ENCODE results near the gene TMCO4.
A peak's percentile ranks its signal among the peaks of the same experiment; 100 is the strongest.

The TMCO4 gene

DNA sequence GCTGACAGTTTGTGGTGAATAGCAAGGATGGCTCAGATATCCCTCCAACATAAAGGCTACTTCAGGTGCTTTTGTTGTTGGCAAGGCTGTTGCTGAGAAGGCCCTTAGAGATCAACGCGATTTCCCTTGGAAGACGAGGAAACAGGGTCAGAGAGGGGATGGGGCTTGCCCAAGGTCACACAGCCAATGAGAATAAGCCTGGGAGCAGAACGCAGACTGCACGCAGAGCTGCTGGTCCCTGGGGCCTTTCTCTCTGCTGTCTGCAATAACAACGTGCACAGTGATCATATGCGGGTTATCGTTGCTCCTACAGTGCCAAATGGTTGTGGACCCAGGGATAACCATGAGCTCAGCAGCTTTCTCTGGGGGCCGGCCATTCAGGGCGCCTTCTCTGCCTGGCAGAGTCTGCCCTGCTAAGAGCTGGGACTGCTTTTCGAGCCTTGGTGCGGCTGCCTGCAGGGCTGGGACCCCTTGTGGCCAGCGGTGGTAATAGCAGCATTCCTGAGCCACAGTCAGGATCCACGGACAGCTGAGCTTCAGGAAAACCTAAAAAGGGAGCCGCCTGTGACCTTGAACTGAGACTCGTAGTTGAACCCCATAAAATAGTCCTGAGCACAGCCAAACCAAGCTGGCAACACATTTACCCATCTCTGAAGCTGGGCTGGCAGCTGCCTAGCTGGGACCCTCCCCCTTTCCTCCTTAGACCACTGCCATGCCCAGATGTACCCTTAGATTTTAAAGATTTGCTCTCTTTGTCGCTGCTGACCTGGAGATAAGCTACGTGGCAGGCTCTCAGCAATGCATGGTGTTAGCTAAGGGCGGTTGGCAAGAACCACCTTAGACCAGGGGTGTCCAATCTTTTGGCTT, 95.2 kb downstream of the TMCO4 start:
- Histone ChIP-seq H3K9me3 (ENCODE audit: insufficient read depth, low read depth, low read length) (no peaks in the 10 kb centered on the region), H3K4me2 (ENCODE audit: low read depth, low read length, poor library complexity, severe bottlenecking) (no peak overlapping the region), H3K4me1 (ENCODE audit: insufficient read depth, low read length, poor library complexity, severe bottlenecking) (no peaks in the 10 kb centered on the region), H3K36me3 (ENCODE audit: insufficient read depth, low read length) (no peaks in the 10 kb centered on the region), H3K79me2 (ENCODE audit: insufficient read depth, low read length) (no peaks in the 10 kb centered on the region), H3K4me3 (ENCODE audit: low read length, poor library complexity, severe bottlenecking) (no peak overlapping the region), H3K9ac (ENCODE audit: low read depth, low read length, poor library complexity, severe bottlenecking) (no peak overlapping the region), H3F3A (ENCODE audit: low read depth) (no peaks in the 10 kb centered on the region), H3K9me2 (replicated peaks; ENCODE audit: low read depth, low read length) (no peaks in the 10 kb centered on the region), H4K20me1 (ENCODE audit: insufficient read depth, low read length, poor library complexity, severe bottlenecking) (no peaks in the 10 kb centered on the region), H3K27me3 (ENCODE audit: insufficient read depth, low read length, poor library complexity, severe bottlenecking) (no peaks in the 10 kb centered on the region), H2AFZ (ENCODE audit: low read length) (no peak overlapping the region)
- no peak for TF ChIP-seq EZH2phosphoT487 (IDR thresholded peaks at IDR 0.05; ENCODE audit: borderline replicate concordance)
- peak; percentile 89 for TF ChIP-seq CTCF (conservative IDR thresholded peaks at IDR 0.05; ENCODE audit: low read length)

GRCh38 chr1:19703280-19703679, 96.4 kb downstream of the TMCO4 start:
- TF ChIP-seq EZH2phosphoT487 (IDR thresholded peaks at IDR 0.05; ENCODE audit: borderline replicate concordance): no peak
- no peak for TF ChIP-seq CTCF (conservative IDR thresholded peaks at IDR 0.05; ENCODE audit: low read length)
- H3K9me3 ChIP-seq (ENCODE audit: insufficient read depth, low read depth, low read length): no peaks in the 10 kb centered on the region
- H2AFZ ChIP-seq (ENCODE audit: low read length): no peak overlapping the region
- no peaks in the 10 kb centered on the region for H3K79me2 ChIP-seq (ENCODE audit: insufficient read depth, low read length)
- no peak overlapping the region for H3K4me3 ChIP-seq (ENCODE audit: low read length, poor library complexity, severe bottlenecking)
- H3K9me2 ChIP-seq (replicated peaks; ENCODE audit: low read depth, low read length): no peaks in the 10 kb centered on the region
- no peaks in the 10 kb centered on the region for H3K36me3 ChIP-seq (ENCODE audit: insufficient read depth, low read length)
- H3K4me1 ChIP-seq (ENCODE audit: insufficient read depth, low read length, poor library complexity, severe bottlenecking): no peaks in the 10 kb centered on the region
- no peaks in the 10 kb centered on the region for H4K20me1 ChIP-seq (ENCODE audit: insufficient read depth, low read length, poor library complexity, severe bottlenecking)
- H3K9ac ChIP-seq (ENCODE audit: low read depth, low read length, poor library complexity, severe bottlenecking): no peak overlapping the region
- H3F3A ChIP-seq (ENCODE audit: low read depth): no peaks in the 10 kb centered on the region
- no peaks in the 10 kb centered on the region for H3K27me3 ChIP-seq (ENCODE audit: insufficient read depth, low read length, poor library complexity, severe bottlenecking)
- no peak overlapping the region for H3K4me2 ChIP-seq (ENCODE audit: low read depth, low read length, poor library complexity, severe bottlenecking)

DNA sequence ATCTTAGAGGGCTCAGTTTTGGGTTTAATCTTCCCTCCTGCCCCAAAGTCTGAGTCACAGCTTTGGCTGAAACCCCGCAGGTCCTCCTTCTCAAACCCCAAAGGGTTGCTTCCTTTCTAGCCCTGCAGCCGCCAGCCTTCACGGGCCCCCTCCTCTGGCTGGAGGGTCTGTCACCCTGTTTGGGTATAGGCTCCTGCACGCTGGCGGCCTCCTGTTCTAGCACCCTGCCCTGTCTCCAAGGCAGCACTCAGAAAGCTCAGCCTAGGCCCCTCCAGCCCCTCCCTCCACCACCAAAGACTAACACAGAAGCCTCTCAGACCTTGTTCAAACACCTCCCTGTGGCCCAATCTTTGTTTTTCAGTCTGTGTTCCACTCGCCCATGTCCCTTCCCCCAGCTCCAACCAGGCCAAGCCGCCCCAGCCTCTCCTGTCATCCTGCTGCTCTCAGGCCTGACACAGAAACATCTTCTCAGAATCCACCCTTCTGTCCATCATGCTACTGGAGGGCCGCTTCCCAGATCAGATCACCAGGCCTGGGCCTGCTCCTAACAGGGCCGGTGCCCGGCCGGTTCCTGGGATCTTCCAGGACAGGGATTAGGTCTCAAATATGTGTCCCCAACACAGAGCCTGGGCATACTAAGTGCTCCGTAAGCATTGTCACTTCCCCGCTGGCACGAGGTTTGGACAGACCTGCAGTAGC, 99.5 kb downstream of the TMCO4 start:
- no peaks in the 10 kb centered on the region for H3K9me2 ChIP-seq (replicated peaks; ENCODE audit: low read depth, low read length)
- no peak overlapping the region for H3K4me3 ChIP-seq (ENCODE audit: low read length, poor library complexity, severe bottlenecking)
- no peak overlapping the region for H3K4me2 ChIP-seq (ENCODE audit: low read depth, low read length, poor library complexity, severe bottlenecking)
- H3K9me3 ChIP-seq (ENCODE audit: insufficient read depth, low read depth, low read length): no peaks in the 10 kb centered on the region
- no peaks in the 10 kb centered on the region for H4K20me1 ChIP-seq (ENCODE audit: insufficient read depth, low read length, poor library complexity, severe bottlenecking)
- no peaks in the 10 kb centered on the region for H3K27me3 ChIP-seq (ENCODE audit: insufficient read depth, low read length, poor library complexity, severe bottlenecking)
- H3K9ac ChIP-seq (ENCODE audit: low read depth, low read length, poor library complexity, severe bottlenecking): no peak overlapping the region
- H3K36me3 ChIP-seq (ENCODE audit: insufficient read depth, low read length): no peaks in the 10 kb centered on the region
- no peak overlapping the region for H2AFZ ChIP-seq (ENCODE audit: low read length)
- H3K4me1 ChIP-seq (ENCODE audit: insufficient read depth, low read length, poor library complexity, severe bottlenecking): no peaks in the 10 kb centered on the region
- no peaks in the 10 kb centered on the region for H3F3A ChIP-seq (ENCODE audit: low read depth)
- no peak for TF ChIP-seq CTCF (conservative IDR thresholded peaks at IDR 0.05; ENCODE audit: low read length)
- TF ChIP-seq EZH2phosphoT487 (IDR thresholded peaks at IDR 0.05; ENCODE audit: borderline replicate concordance): no peak
- H3K79me2 ChIP-seq (ENCODE audit: insufficient read depth, low read length): no peaks in the 10 kb centered on the region
